Thyroid gland (tissue), 4 donors: ENCODE measurements around the gene RPL38.

Source experiments
- CTCF ChIP-seq, 6 experiments: fragments of 200-600 bp in 3 of 6; fragments of 450-650 bp in 3 of 6; sonication (generic) in 3 of 6; IDR thresholded peaks; one replicate each; pipeline ENCODE4 v1.5.1; 2016 to 2019; ENCODE audit warnings: antibody characterized with exemption in 6 of 6, mild to moderate bottlenecking in 2 of 6, inconsistent platforms in 1 of 6, moderate library complexity in 1 of 6
- POLR2A ChIP-seq, 2 donors: fragments of 450-650 bp; IDR thresholded peaks; one replicate each; pipeline ENCODE4 v1.6.1; 2017; ENCODE audit warnings: antibody characterized with exemption in 2 of 2, mild to moderate bottlenecking in 2 of 2, moderate library complexity in 1 of 2

DNA sequence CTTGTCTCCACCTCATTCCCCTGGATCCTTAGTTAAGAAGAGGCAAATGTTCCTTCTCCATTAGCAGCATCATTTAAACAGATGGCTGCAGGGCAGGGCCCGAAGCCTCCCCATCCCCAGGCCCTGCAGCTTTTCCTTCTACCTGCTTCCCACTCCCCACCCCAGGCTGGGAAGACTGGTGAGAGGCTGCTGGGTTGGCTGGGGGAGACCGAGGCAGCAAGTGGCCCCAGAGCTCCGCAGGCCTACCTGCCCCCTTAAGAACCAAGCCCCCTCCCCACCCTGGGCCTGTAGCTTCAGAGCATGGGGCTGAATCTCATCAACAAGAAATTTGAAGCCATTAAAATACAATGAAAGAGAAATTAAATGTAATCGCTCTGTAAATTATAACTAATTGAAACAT, 22.1 kb upstream of the RPL38 start:
- no peak for TF ChIP-seq CTCF (IDR thresholded peaks at IDR 0.05)
- no peak for TF ChIP-seq POLR2A (IDR thresholded peaks at IDR 0.05)
